Lung (tissue), 12 donors: ENCODE data around the gene FOSL1. TPM values are rescaled to one million over a fixed set of nuclear protein-coding genes. Genes with fewer than 3 reads are reported as not detected.

Source experiments
- ATAC-seq: fragments of 200-7000 bp; cut with Tn5 transposase; one replicate; pipeline ENCODE4 v1.9.1; 2020; ENCODE audit warnings: moderate number of reproducible peaks; ENCODE audit not compliant: insufficient read depth, low FRiP score
- DNase-seq, 3 donors: peaks; one replicate each; pipeline ENCODE4 v3.0.0-alpha.2; 2013 to 2017
- H3K27ac ChIP-seq, 2 donors: one replicate each; pipeline ENCODE4 v1.5.1; 2013; ENCODE audit warnings: mild to moderate bottlenecking in 2 of 2, moderate library complexity in 2 of 2, control low read depth in 1 of 2, inconsistent platforms in 1 of 2, low read depth in 1 of 2, low read length in 1 of 2
- H3K27me3 ChIP-seq, 3 donors: one replicate each; pipeline ENCODE4 v1.5.1; 2013; ENCODE audit warnings: low read length in 2 of 3; ENCODE audit not compliant: control insufficient read depth in 3 of 3, insufficient read depth in 3 of 3
- H3K36me3 ChIP-seq, 4 donors: one replicate each; pipeline ENCODE4 v1.5.1; 2013; ENCODE audit warnings: low read length in 4 of 4, mild to moderate bottlenecking in 1 of 4, moderate library complexity in 1 of 4; ENCODE audit not compliant: control insufficient read depth in 4 of 4, insufficient read depth in 4 of 4
- H3K4me1 ChIP-seq, 5 donors: one replicate each; pipeline ENCODE4 v1.5.1; 2013; ENCODE audit warnings: low read length in 5 of 5, mild to moderate bottlenecking in 2 of 5, moderate library complexity in 1 of 5; ENCODE audit not compliant: control insufficient read depth in 5 of 5, insufficient read depth in 5 of 5
- H3K4me3 ChIP-seq: one replicate; pipeline ENCODE4 v1.5.1; 2013; ENCODE audit warnings: mild to moderate bottlenecking, control low read depth, moderate library complexity
- H3K9ac ChIP-seq, 2 donors: one replicate each; pipeline ENCODE4 v1.5.1; 2013; ENCODE audit warnings: low read length in 2 of 2, control low read depth in 1 of 2; ENCODE audit not compliant: insufficient read depth in 1 of 2
- H3K9me3 ChIP-seq, 4 donors: one replicate each; pipeline ENCODE4 v1.5.1; 2013; ENCODE audit warnings: low read length in 3 of 4, mild to moderate bottlenecking in 1 of 4, moderate library complexity in 1 of 4; ENCODE audit not compliant: control insufficient read depth in 4 of 4, insufficient read depth in 3 of 4
- CTCF ChIP-seq: IDR thresholded peaks from 2 replicates; pipeline ENCODE4 v1.5.1; 2012; ENCODE audit warnings: mild to moderate bottlenecking; ENCODE audit errors: control extremely low read depth, extremely low read depth
- WGBS, 2 donors: extraction: QIAGEN DNeasy Blood & Tissue Kit; methylation state at CpG; one replicate each; pipeline ENCODE4 v1.1.7; 2013; 5-methylcytosine and 5-hydroxymethylcytosine counted together
- polyA plus RNA-seq, 2 donors: library from polyadenylated mRNA; stranded (reverse); fragments of 200-250 nt; gene quantifications; one replicate each; pipeline ENCODE4 v1.2.1, GENCODE V29; 2013
- total RNA-seq, 2 donors: library from RNA; depleted of rRNA in 1 of 2; stranded (reverse); fragments of >200 nt in 1 of 2; gene quantifications; one replicate each; pipeline ENCODE4 v1.2.1, GENCODE V29; 2014 to 2021
- donor health status: control.
- donor health status: control.
- donor health status: Bipolar disorder and iron deficiency.
- donor health status: healthy.
- donor health status: DM: yes; HTN: yes; CAD: no.

The FOSL1 gene
- total and polyA plus RNA-seq, 4 donors: 0.43 to 19.9 (median 15.3) TPM

- no peaks in the 10 kb centered on the region for H3K9me3 ChIP-seq
- H3K27ac ChIP-seq: peak overlapping the region in 1 of 2 donors; percentile 95
- peak overlapping the region; percentile 39 to 67 for H3K9ac ChIP-seq
- 87 to 91% methylated on average over 14 of the region's 14 CpGs for WGBS, 2 donors
- peaks cover 7 to 29% (median 24%) of the 10 kb centered on the region in 4 donors for H3K36me3 ChIP-seq
- no peak for DNase-seq
- ATAC-seq: no peak
- peaks cover 5 to 44% (median 12%) of the 10 kb centered on the region in 5 donors for H3K4me1 ChIP-seq
- H3K27me3 ChIP-seq: no peaks in the 10 kb centered on the region
- no peak overlapping the region for H3K4me3 ChIP-seq
- no peak for TF ChIP-seq CTCF
These were observed 13.1 kb downstream of the FOSL1 start for GRCh38 chr11:65886826-65887722.

GRCh38 chr11:65885808-65886536 is 14.2 kb downstream of the FOSL1 start:
- Histone ChIP-seq H3K4me1 (peaks cover 5 to 33% (median 12%) of the 10 kb centered on the region in 5 donors), H3K27ac (no peak overlapping the region), H3K27me3 (no peaks in the 10 kb centered on the region), H3K36me3 (peaks cover 7 to 30% (median 24%) of the 10 kb centered on the region in 4 donors), H3K9me3 (no peaks in the 10 kb centered on the region), H3K9ac (no peak overlapping the region), H3K4me3 (no peak overlapping the region)
- no peak for TF ChIP-seq CTCF
- DNase-seq: no peak
- 87 to 88% methylated on average over 12 of the region's 12 CpGs for WGBS, 2 donors
- no peak for ATAC-seq

GRCh38 chr11:65885231-65885630 is 15.0 kb downstream of the FOSL1 start:
- no peak for DNase-seq
- H3K27me3 ChIP-seq: no peaks in the 10 kb centered on the region
- TF ChIP-seq CTCF: no peak
- no peak overlapping the region for H3K9ac ChIP-seq
- H3K36me3 ChIP-seq: peaks cover 7 to 30% (median 24%) of the 10 kb centered on the region in 4 donors
- no peaks in the 10 kb centered on the region for H3K9me3 ChIP-seq
- no peak for ATAC-seq
- WGBS, 2 donors: 94 to 95% methylated on average over 7 of the region's 7 CpGs
- H3K4me3 ChIP-seq: no peak overlapping the region
- H3K27ac ChIP-seq: no peak overlapping the region
- peaks cover 5 to 30% (median 12%) of the 10 kb centered on the region in 5 donors for H3K4me1 ChIP-seq
